ENCODE measurements around the gene SCN2B. TPM values are rescaled to one million over a fixed set of nuclear protein-coding genes. Genes with fewer than 3 reads are reported as not detected.

The SCN2B gene
- total RNA-seq, 3 donors from 2014 or later, result 0.23 to 3.7 (median 0.34) TPM

GRCh38 chr11:118148856-118149255 is 27.6 kb downstream of the SCN2B start:
- no peak for DNase-seq
- Histone ChIP-seq H3K4me1 (ENCODE audit: low read depth) (peaks cover 17% of the 10 kb centered on the region), H3K36me3 (ENCODE audit: low read depth) (no peaks in the 10 kb centered on the region), H3K4me3 (no peak overlapping the region), H3K9me3 (no peaks in the 10 kb centered on the region)
- intact Hi-C loops (cut with DNase I, micrococcal nuclease), result no loop called here
- TF ChIP-seq CTCF (IDR thresholded peaks at IDR 0.05), result no peak
- no peak for ATAC-seq

- no peak for DNase-seq
- Histone ChIP-seq H3K4me1 (ENCODE audit: low read depth) (peaks cover 16% of the 10 kb centered on the region), H3K4me3 (no peak overlapping the region), H3K36me3 (ENCODE audit: low read depth) (no peaks in the 10 kb centered on the region), H3K9me3 (no peaks in the 10 kb centered on the region)
- no peak for ATAC-seq
- intact Hi-C loops (cut with DNase I, micrococcal nuclease), result no loop called here
- no peak for TF ChIP-seq CTCF (IDR thresholded peaks at IDR 0.05)
These were observed 28.2 kb downstream of the SCN2B start for GRCh38 chr11:118148240-118148639.

- Histone ChIP-seq H3K4me3 (no peak overlapping the region), H3K4me1 (ENCODE audit: low read depth) (peaks cover 9% of the 10 kb centered on the region), H3K9me3 (no peaks in the 10 kb centered on the region), H3K36me3 (ENCODE audit: low read depth) (no peaks in the 10 kb centered on the region)
- no peak for TF ChIP-seq CTCF (IDR thresholded peaks at IDR 0.05)
- ATAC-seq (no peak), DNase-seq (no peak)
- intact Hi-C loops (cut with DNase I, micrococcal nuclease), result no loop called here
These were observed 28.9 kb downstream of the SCN2B start for GRCh38 chr11:118147502-118147901.

GRCh38 chr11:118146554-118146953 is 29.9 kb downstream of the SCN2B start:
- H3K36me3 ChIP-seq (ENCODE audit: low read depth), result no peaks in the 10 kb centered on the region
- no peak for DNase-seq
- peaks cover 4% of the 10 kb centered on the region for H3K4me1 ChIP-seq (ENCODE audit: low read depth)
- no peak overlapping the region for H3K4me3 ChIP-seq
- no peak for TF ChIP-seq CTCF (IDR thresholded peaks at IDR 0.05)
- no peaks in the 10 kb centered on the region for H3K9me3 ChIP-seq
- intact Hi-C loops (cut with DNase I, micrococcal nuclease), result no loop called here
- ATAC-seq, result no peak

GRCh38 chr11:118145285-118146227 is 30.9 kb downstream of the SCN2B start:
- DNase-seq, result peak; percentile 94 to 96 (median 96)
- Histone ChIP-seq H3K9me3 (no peaks in the 10 kb centered on the region), H3K4me3 (no peak overlapping the region), H3K4me1 (ENCODE audit: low read depth) (peaks cover 4% of the 10 kb centered on the region), H3K36me3 (ENCODE audit: low read depth) (no peaks in the 10 kb centered on the region)
- intact Hi-C loops (cut with DNase I, micrococcal nuclease), result no loop called here
- peak; percentile 99 for ATAC-seq
- peak; percentile 74 for TF ChIP-seq CTCF (IDR thresholded peaks at IDR 0.05)

Measured in mucosa of descending colon (tissue), 3 donors.